ENCODE results near the gene ALDH3A1.

The ALDH3A1 gene

DNA sequence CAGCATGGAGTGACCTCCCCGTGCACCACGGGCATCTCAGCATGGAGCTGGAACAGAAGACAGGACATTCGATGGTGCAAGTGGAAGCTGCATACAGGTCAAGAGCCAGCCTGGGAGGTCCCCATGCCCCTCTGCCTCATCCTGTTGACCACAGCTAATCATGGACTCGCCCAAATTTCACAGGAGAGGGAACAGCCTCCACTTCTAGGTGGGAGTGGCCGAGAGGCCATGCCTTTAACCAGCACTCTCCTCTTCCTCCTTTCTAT, 28.0 kb downstream of the ALDH3A1 start:
- DNase-seq (ENCODE audit: low read depth, low spot score) = no peak
- TF ChIP-seq, protein P1, sequence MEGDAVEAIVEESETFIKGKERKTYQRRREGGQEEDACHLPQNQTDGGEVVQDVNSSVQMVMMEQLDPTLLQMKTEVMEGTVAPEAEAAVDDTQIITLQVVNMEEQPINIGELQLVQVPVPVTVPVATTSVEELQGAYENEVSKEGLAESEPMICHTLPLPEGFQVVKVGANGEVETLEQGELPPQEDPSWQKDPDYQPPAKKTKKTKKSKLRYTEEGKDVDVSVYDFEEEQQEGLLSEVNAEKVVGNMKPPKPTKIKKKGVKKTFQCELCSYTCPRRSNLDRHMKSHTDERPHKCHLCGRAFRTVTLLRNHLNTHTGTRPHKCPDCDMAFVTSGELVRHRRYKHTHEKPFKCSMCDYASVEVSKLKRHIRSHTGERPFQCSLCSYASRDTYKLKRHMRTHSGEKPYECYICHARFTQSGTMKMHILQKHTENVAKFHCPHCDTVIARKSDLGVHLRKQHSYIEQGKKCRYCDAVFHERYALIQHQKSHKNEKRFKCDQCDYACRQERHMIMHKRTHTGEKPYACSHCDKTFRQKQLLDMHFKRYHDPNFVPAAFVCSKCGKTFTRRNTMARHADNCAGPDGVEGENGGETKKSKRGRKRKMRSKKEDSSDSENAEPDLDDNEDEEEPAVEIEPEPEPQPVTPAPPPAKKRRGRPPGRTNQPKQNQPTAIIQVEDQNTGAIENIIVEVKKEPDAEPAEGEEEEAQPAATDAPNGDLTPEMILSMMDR (IDR thresholded peaks at IDR 0.05; ENCODE audit: insufficient read depth, low read length, missing control alignments) = no peak
- CTCF ChIA-PET = interaction anchor here (1.0 kb wide), 1 partner anchor 207 kb away, joined by 3 read pairs; no protein-coding TSS in a partner anchor
- H3K4me3 ChIP-seq (ENCODE audit: low read depth, low read length) = no peak overlapping the region
- POLR2A ChIA-PET = no interaction called here

- H3K4me3 ChIP-seq (ENCODE audit: low read depth, low read length) = no peak overlapping the region
- CTCF ChIA-PET = interaction anchor here (1.0 to 1.6 kb wide), 4 partner anchors 43 to 206 kb away, joined by 3 to 4 read pairs (median 4); no protein-coding TSS in a partner anchor
These were observed 28.5 kb downstream of the ALDH3A1 start for GRCh38 chr17:19719355-19720209.

DNA sequence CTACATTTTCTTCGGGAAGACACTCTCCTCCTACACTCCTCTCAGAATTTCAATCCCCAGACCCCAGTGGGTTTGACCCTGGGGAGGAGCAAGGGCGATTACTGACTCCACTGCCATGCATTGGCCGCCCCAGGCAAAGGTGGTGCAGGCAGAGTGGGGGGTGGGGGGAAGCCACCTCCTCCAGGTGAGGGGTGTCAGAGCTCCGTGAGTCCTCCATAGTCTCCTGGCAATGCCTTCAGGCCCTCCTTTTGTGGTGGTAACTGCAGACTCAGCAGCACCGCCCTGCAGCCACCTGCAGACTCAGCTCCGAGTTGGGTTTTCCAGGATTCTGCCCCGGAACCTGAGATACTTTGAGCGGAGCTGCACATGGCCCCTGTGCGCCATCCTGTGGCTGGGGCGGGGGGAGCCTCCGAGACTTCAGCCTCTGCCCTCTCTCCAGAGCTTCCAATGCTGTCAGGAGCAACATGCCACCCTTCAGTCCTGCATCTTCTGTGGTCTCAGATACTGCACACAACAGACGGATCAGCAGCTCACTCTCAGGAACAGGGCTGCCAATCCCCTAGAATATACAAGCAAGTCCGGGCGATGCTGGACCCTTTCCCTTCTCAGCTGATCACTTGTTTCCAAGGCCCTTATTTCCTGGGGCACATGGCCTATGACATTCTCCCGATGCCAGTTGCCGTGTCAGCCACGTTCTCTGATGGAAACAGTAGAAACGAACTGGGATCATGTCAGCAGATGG, 29.3 kb downstream of the ALDH3A1 start:
- POLR2A ChIA-PET = no interaction called here
- H3K4me3 ChIP-seq (ENCODE audit: low read depth, low read length) = no peak overlapping the region
- CTCF ChIA-PET = interaction anchor here (1.0 to 1.6 kb wide), 3 partner anchors 44 to 205 kb away, joined by 3 to 4 read pairs (median 4); no protein-coding TSS in a partner anchor
- DNase-seq (ENCODE audit: low read depth, low spot score) = no peak
- TF ChIP-seq, protein P1 (IDR thresholded peaks at IDR 0.05; ENCODE audit: insufficient read depth, low read length, missing control alignments) = peak; percentile 18

More at GRCh38 chr17:19719355-19720209, 28.5 kb downstream of the ALDH3A1 start:
- no peak for DNase-seq (ENCODE audit: low read depth, low spot score)
- TF ChIP-seq, protein P1 (IDR thresholded peaks at IDR 0.05; ENCODE audit: insufficient read depth, low read length, missing control alignments) = no peak
- POLR2A ChIA-PET = no interaction called here

- no peak overlapping the region for H3K4me3 ChIP-seq (ENCODE audit: low read depth, low read length)
- ChIA-PET POLR2A (no interaction called here), CTCF (interaction anchor here (1.6 kb wide), 1 partner anchor 44 kb away, joined by 4 read pairs; no protein-coding TSS in a partner anchor)
- no peak for DNase-seq (ENCODE audit: low read depth, low spot score)
- TF ChIP-seq, protein P1 (IDR thresholded peaks at IDR 0.05; ENCODE audit: insufficient read depth, low read length, missing control alignments) = no peak
These were observed 30.0 kb downstream of the ALDH3A1 start for GRCh38 chr17:19718041-19718612.

- ChIA-PET CTCF (no interaction called here), POLR2A (no interaction called here)
- DNase-seq (ENCODE audit: low read depth, low spot score) = no peak
- no peak overlapping the region for H3K4me3 ChIP-seq (ENCODE audit: low read depth, low read length)
- TF ChIP-seq, protein P1 (IDR thresholded peaks at IDR 0.05; ENCODE audit: insufficient read depth, low read length, missing control alignments) = no peak
These were observed 30.6 kb downstream of the ALDH3A1 start for GRCh38 chr17:19717411-19717908.

DNA sequence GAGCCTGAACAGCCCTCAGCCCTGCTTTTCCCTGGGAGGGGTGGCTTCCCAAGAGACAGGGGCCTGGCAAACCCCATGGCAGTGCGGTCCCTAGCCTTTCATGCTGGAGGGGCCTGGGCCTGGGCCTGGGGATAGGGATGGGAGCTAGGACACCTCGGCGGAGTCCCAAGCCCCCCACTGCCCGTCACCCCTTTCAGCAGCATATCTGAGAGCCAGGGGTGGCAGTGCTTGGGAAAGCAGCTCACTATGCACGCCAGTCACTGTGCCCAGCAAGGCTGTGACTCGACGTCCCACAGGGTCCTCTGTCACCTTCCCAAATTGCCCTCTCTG, 31.1 kb downstream of the ALDH3A1 start:
- POLR2A ChIA-PET = no interaction called here
- no peak for DNase-seq (ENCODE audit: low read depth, low spot score)
- CTCF ChIA-PET = no interaction called here
- TF ChIP-seq, protein P1 (IDR thresholded peaks at IDR 0.05; ENCODE audit: insufficient read depth, low read length, missing control alignments) = no peak
- no peak overlapping the region for H3K4me3 ChIP-seq (ENCODE audit: low read depth, low read length)

Data from AG04449 (cell line).